K562 (cell line): Measurements from ENCODE around the gene ZNF80. TPM values are rescaled to one million over a fixed set of nuclear protein-coding genes. Genes with fewer than 3 reads are reported as not detected.

Source experiments
- ATAC-seq: fragments of 200-7000 bp; cut with Tn5 transposase; 3 replicates; pipeline ENCODE4 v1.9.1; 2020; ENCODE audit warnings: moderate library complexity
- BruUV-seq: library from RNA; stranded (reverse); fragments of 400-500 nt; replicated peaks from 2 replicates; lab custom pipeline; 2021; lab: Mats Ljungman, UMichigan
- CTCF ChIA-PET: fragments of 300-600 bp; formaldehyde crosslinking; extraction: SDS; loops from one replicate; lab custom pipeline; 2021; ENCODE audit warnings: low intra/inter-chr PET ratio; lab: Yijun Ruan, JAX
- POLR2A ChIA-PET: fragments of 300-600, 350-650 bp; sonication (Branson Sonifier 250); formaldehyde crosslinking; extraction: SDS; loops from one replicate; lab custom pipeline; 2021; ENCODE audit warnings: antibody characterized with exemption, inconsistent platforms; lab: Yijun Ruan, JAX
- DNase-seq, 4 experiments: peaks; one replicate each; pipeline versions ENCODE4 v3.0.0 to v3.0.0-alpha.2; 2011 to 2018; ENCODE audit warnings: low spot score in 3 of 4, mixed read lengths in 3 of 4; ENCODE audit errors: extremely low read depth in 1 of 4
- FAIRE-seq: peaks from 2 replicates; lab custom pipeline; 2011; peaks lifted over from hg19 to GRCh38; lab: Jason Lieb, UNC
- H2AFZ ChIP-seq: 2 replicates; pipeline ENCODE4 v1.6.0; 2011; ENCODE audit warnings: low read depth, low read length, control low read depth, inconsistent platforms
- H3K27ac ChIP-seq: fragments of 200-600 bp; 3 replicates; pipeline ENCODE4 v1.8.0; 2011; ENCODE audit warnings: low read depth, mild to moderate bottlenecking, control low read depth, inconsistent platforms, low read length, moderate library complexity, mixed read lengths; ENCODE audit errors: extremely low read depth
- H3K27me3 ChIP-seq, 2 experiments: fragments of 300-600 bp in 1 of 2; 2 replicates in 1 of 2; 3 replicates in 1 of 2; pipeline versions ENCODE4 v1.6.0 to v1.8.0; 2011; ENCODE audit warnings: inconsistent platforms in 2 of 2, low read length in 2 of 2, mild to moderate bottlenecking in 1 of 2, mixed read lengths in 1 of 2, moderate library complexity in 1 of 2; ENCODE audit not compliant: control insufficient read depth in 2 of 2, insufficient read depth in 2 of 2
- H3K36me3 ChIP-seq: fragments of 300-600 bp; 3 replicates; pipeline ENCODE4 v1.8.0; 2011; ENCODE audit warnings: mild to moderate bottlenecking, low read length, inconsistent platforms; ENCODE audit not compliant: control insufficient read depth, insufficient read depth
- H3K4me1 ChIP-seq, 2 experiments: fragments of 200-600 bp in 1 of 2; replicated peaks in 1 of 2; 2 replicates in 1 of 2; 3 replicates in 1 of 2; pipeline versions ENCODE4 v1.5.1 to v1.8.0; 2011; ENCODE audit warnings: inconsistent platforms in 2 of 2, low read length in 2 of 2, mild to moderate bottlenecking in 1 of 2, mixed read lengths in 1 of 2, moderate library complexity in 1 of 2; ENCODE audit not compliant: control insufficient read depth in 2 of 2, insufficient read depth in 2 of 2
- H3K4me2 ChIP-seq: 2 replicates; pipeline ENCODE4 v1.6.1; 2011; ENCODE audit warnings: low read length, control low read depth, inconsistent platforms, mixed read lengths; ENCODE audit not compliant: insufficient read depth
- H3K4me3 ChIP-seq: fragments of 200-600 bp; sonication (generic), shearing (Covaris generic); 2 replicates; pipeline ENCODE4 v1.5.1; 2016; ENCODE audit warnings: control low read depth, inconsistent platforms
- H3K79me2 ChIP-seq: fragments of 200-600 bp; 3 replicates; pipeline ENCODE4 v1.8.0; 2011; ENCODE audit warnings: low read length, inconsistent platforms; ENCODE audit not compliant: control insufficient read depth, insufficient read depth
- H3K9ac ChIP-seq, 2 experiments: 2 replicates each; pipeline versions ENCODE4 v1.6.0 to v1.6.1; 2011; ENCODE audit warnings: low read depth in 2 of 2, low read length in 2 of 2, control low read depth in 1 of 2, inconsistent platforms in 1 of 2, mild to moderate bottlenecking in 1 of 2, mixed read lengths in 1 of 2; ENCODE audit not compliant: insufficient read depth in 1 of 2
- H3K9me1 ChIP-seq: one replicate; pipeline ENCODE4 v1.6.0; 2011; ENCODE audit warnings: inconsistent platforms, mild to moderate bottlenecking, low read length, moderate library complexity; ENCODE audit not compliant: control insufficient read depth, insufficient read depth
- H3K9me3 ChIP-seq: replicated peaks from 2 replicates; pipeline ENCODE4 v1.5.1; 2011; ENCODE audit warnings: low read depth, low read length, inconsistent platforms; ENCODE audit not compliant: control insufficient read depth, insufficient read depth
- H4K20me1 ChIP-seq: replicated peaks from 2 replicates; pipeline ENCODE4 v1.6.1; 2011; ENCODE audit warnings: low read length, inconsistent platforms, mixed read lengths; ENCODE audit not compliant: control insufficient read depth, insufficient read depth
- CBFA2T2 ChIP-seq: fragments of 450-650 bp; conservative IDR thresholded peaks from 2 replicates; pipeline ENCODE4 v1.6.1; 2017; ENCODE audit warnings: mild to moderate bottlenecking
- FOXK1 ChIP-seq: sonication (generic); formaldehyde crosslinking; IDR thresholded peaks from 2 replicates; pipeline ENCODE4 v1.8.0; 2022; ENCODE audit warnings: missing genetic modification reagents, mild to moderate bottlenecking, borderline replicate concordance
- HDAC2 ChIP-seq: fragments of 450-650 bp; IDR thresholded peaks from 2 replicates; pipeline ENCODE4 v1.6.1; 2016; ENCODE audit warnings: mild to moderate bottlenecking
- POLR2G ChIP-seq: fragments of 200-400 bp; formaldehyde crosslinking; IDR thresholded peaks from 2 replicates; pipeline ENCODE4 v1.6.1; 2017; ENCODE audit warnings: low read depth, mild to moderate bottlenecking, antibody characterized with exemption, low read length, moderate library complexity
- POU5F1 ChIP-seq: fragments of 150-350 bp; IDR thresholded peaks from 2 replicates; pipeline ENCODE4 v1.6.1; 2014; ENCODE audit warnings: borderline replicate concordance, low read length, low read depth, mild to moderate bottlenecking; ENCODE audit not compliant: partially characterized antibody
- TCF3 ChIP-seq: sonication (generic); formaldehyde crosslinking; IDR thresholded peaks from 2 replicates; pipeline ENCODE4 v1.4.0; 2020; ENCODE audit warnings: mild to moderate bottlenecking, missing genetic modification reagents
- TFAM ChIP-seq: fragments of 250-450 bp; sonication (Bioruptor Pico); conservative IDR thresholded peaks from 2 replicates; pipeline ENCODE4 v1.5.0; 2021; ENCODE audit warnings: mild to moderate bottlenecking, moderate library complexity
- ZNF174 ChIP-seq: fragments of 250-450 bp; sonication (Bioruptor Pico); IDR thresholded peaks from 2 replicates; pipeline ENCODE4 v1.4.0; 2020; ENCODE audit warnings: mild to moderate bottlenecking
- ZNF311 ChIP-seq: fragments of 250-450 bp; sonication (Bioruptor Pico); IDR thresholded peaks from 2 replicates; pipeline ENCODE4 v1.4.0; 2020; ENCODE audit warnings: mild to moderate bottlenecking, moderate library complexity
- ZNF512 ChIP-seq: IDR thresholded peaks from 2 replicates; pipeline ENCODE4 v1.6.1; 2016; ENCODE audit warnings: missing genetic modification characterization, missing compliant biosample characterization
- WGBS: fragments of 100-300 bp; shearing (Covaris generic); methylation state at CpG from one replicate; pipeline ENCODE4 v1.1.6; 2016; ENCODE audit warnings: low coverage, mixed read lengths; ENCODE audit not compliant: insufficient coverage; ENCODE audit errors: missing lambda C conversion rate; 5-methylcytosine and 5-hydroxymethylcytosine counted together
- in situ Hi-C: fragments of 300-500 bp; cut with MboI; formaldehyde crosslinking; loops from 4 replicates; pipeline ENCODE4 v1.15.0; 2018; ENCODE audit warnings: inconsistent platforms, mixed read lengths
- intact Hi-C: fragments of 100-400 bp; cut with micrococcal nuclease; formaldehyde crosslinking; loops from 2 replicates; pipeline ENCODE4 v1.14.2; 2022
- polyA plus RNA-seq, 8 experiments: library from polyadenylated mRNA; depleted of rRNA in 4 of 8; stranded (reverse) in 5 of 8; unstranded in 3 of 8; fragments of >200 nt; fragmentation: Nextera tagmentation in 2 of 8; fragmentation: Illumina TruSeq in 1 of 8; extraction: Ambion mirVana in 2 of 8; extraction: Trizol in 1 of 8; gene quantifications; 2 replicates each; pipeline versions ENCODE4 v1.2.1 to v1.2.3, GENCODE V29; 2011 to 2014; ENCODE audit warnings: inconsistent platforms in 1 of 8, missing spikeins in 1 of 8
- total RNA-seq, 7 experiments: library from RNA; depleted of rRNA in 6 of 7; stranded (reverse); fragments of >200 nt in 6 of 7; fragmentation: Illumina TruSeq in 2 of 7; extraction: Trizol in 2 of 7; gene quantifications; 2 replicates each; pipeline versions ENCODE4 v1.2.1 to v1.2.3, GENCODE V29; 2011 to 2021; ENCODE audit warnings: low replicate concordance in 1 of 7

ZNF80 gene
- total and polyA plus RNA-seq, 9 of the 15 experiments (the other 6 are each of a cell fraction or from before 2014, with no cell fraction given) = 0.01 to 0.07 (median 0.04) TPM; not detected in 3

GRCh38 chr3:114218578-114219185 is 18.7 kb downstream of the ZNF80 start:
- POLR2A ChIA-PET = no interaction called here
- intact Hi-C loops (no loop called here), in situ Hi-C loops (no loop called here)
- H3K79me2 ChIP-seq = no peaks in the 10 kb centered on the region
- BruUV-seq = no TSS peak
- no peak for TF ChIP-seq TCF3 (CRISPR knock-in tag)
- no peak overlapping the region for H3K4me2 ChIP-seq
- no peaks in the 10 kb centered on the region; a peak in 2 of 5 replicates for H3K4me1 ChIP-seq
- no peak overlapping the region for H3K27ac ChIP-seq
- under 1% methylated on average over 11 of the region's 12 CpGs for WGBS
- DNase-seq (no peak), FAIRE-seq (no peak), ATAC-seq (no peak)
- H4K20me1 ChIP-seq = no peaks in the 10 kb centered on the region
- H2AFZ ChIP-seq = no peak overlapping the region
- H3K9me1 ChIP-seq = no peaks in the 10 kb centered on the region
- CTCF ChIA-PET = no interaction called here
- no peaks in the 10 kb centered on the region for H3K27me3 ChIP-seq
- H3K4me3 ChIP-seq = no peak overlapping the region
- H3K36me3 ChIP-seq = no peaks in the 10 kb centered on the region
- H3K9ac ChIP-seq = no peak overlapping the region
- no peaks in the 10 kb centered on the region for H3K9me3 ChIP-seq

GRCh38 chr3:114218006-114218405 is 19.4 kb downstream of the ZNF80 start:
- Histone ChIP-seq H2AFZ (no peak overlapping the region), H3K79me2 (no peaks in the 10 kb centered on the region), H3K9ac (no peak overlapping the region), H3K36me3 (no peaks in the 10 kb centered on the region), H3K9me1 (no peaks in the 10 kb centered on the region), H3K9me3 (no peaks in the 10 kb centered on the region), H3K4me3 (no peak overlapping the region), H4K20me1 (no peaks in the 10 kb centered on the region), H3K4me2 (no peak overlapping the region), H3K27ac (no peak overlapping the region), H3K4me1 (no peaks in the 10 kb centered on the region; a peak in 2 of 5 replicates), H3K27me3 (no peaks in the 10 kb centered on the region)
- BruUV-seq = no TSS peak
- FAIRE-seq = no peak
- DNase-seq = no peak
- ChIA-PET CTCF (no interaction called here), POLR2A (no interaction called here)
- in situ Hi-C loops (no loop called here), intact Hi-C loops (no loop called here)
- no peak for ATAC-seq
- WGBS = 0% methylated on average over 3 of the region's 3 CpGs
- TF ChIP-seq ZNF174 (CRISPR knock-in tag) (no peak), FOXK1 (no peak), ZNF311 (CRISPR knock-in tag) (no peak), CBFA2T2 (no peak), TFAM (CRISPR knock-in tag) (no peak), POU5F1 (no peak), ZNF512 (no peak), POLR2G (no peak), HDAC2 (no peak)
